Measurements from ENCODE around the gene REXO1. TPM values are rescaled to one million over a fixed set of nuclear protein-coding genes. Genes with fewer than 3 reads are reported as not detected.

REXO1 gene
- total and polyA plus RNA-seq, 2 donors (not counting 1 experiment from before 2014, with no cell fraction given) = 72.6 to 898 TPM

GRCh38 chr19:1783874-1784273, 64.4 kb downstream of the REXO1 start:
- Histone ChIP-seq H3K9ac (ENCODE audit: low read length) (no peak overlapping the region), H3K4me1 (ENCODE audit: control insufficient read depth in 2 of 2, insufficient read depth in 2 of 2, low read length in 2 of 2) (no peaks in the 10 kb centered on the region), H3K4me3 (ENCODE audit: control extremely low read depth in 1 of 5, extremely low read depth in 1 of 5, insufficient read depth in 1 of 5, low read depth in 2 of 5, low read length in 4 of 5) (no peak overlapping the region), H3K79me2 (ENCODE audit: control insufficient read depth, insufficient read depth, low read length) (no peaks in the 10 kb centered on the region), H3K9me3 (ENCODE audit: control extremely low read depth in 1 of 3, control insufficient read depth in 2 of 3, insufficient read depth in 1 of 3, low read length in 2 of 3) (peaks cover 0 to 47% (median 10%) of the 10 kb centered on the region in 3 donors), H4K20me1 (ENCODE audit: control insufficient read depth, insufficient read depth, low read length, poor library complexity, severe bottlenecking) (no peaks in the 10 kb centered on the region), H3K27me3 (replicated peaks in 1 of 4; ENCODE audit: control extremely low read depth in 1 of 4, control insufficient read depth in 3 of 4, insufficient read depth in 4 of 4, low read length in 3 of 4) (peaks cover 0 to 51% (median 18%) of the 10 kb centered on the region in 4 experiments), H3K27ac (ENCODE audit: low read length in 2 of 2) (no peak overlapping the region), H3K36me3 (replicated peaks in 1 of 2; ENCODE audit: control extremely low read depth in 1 of 2, control insufficient read depth in 1 of 2, extremely low read depth in 1 of 2, insufficient read depth in 2 of 2, low read length in 1 of 2) (no peaks in the 10 kb centered on the region), H3K4me2 (replicated peaks; ENCODE audit: low read depth, low read length, poor library complexity, severe bottlenecking) (no peak overlapping the region), H2AFZ (ENCODE audit: insufficient read depth, low read depth, low read length, poor library complexity, severe bottlenecking) (no peak overlapping the region)
- no peak for ATAC-seq (ENCODE audit: low read depth)
- 22% methylated on average over 9 of the region's 9 CpGs for WGBS (ENCODE audit: insufficient coverage)
- Mint-ChIP-seq H3K4me1 (peaks cover 5% of the 10 kb centered on the region), H3K4me3 (no peak overlapping the region), H3K27me3 (peaks cover 39% of the 10 kb centered on the region), H3K9me3 (ENCODE audit: insufficient read depth) (no peaks in the 10 kb centered on the region), H3K27ac (no peak overlapping the region)
- DNase-seq = no peak
- TF ChIP-seq CTCF (IDR thresholded peaks at IDR 0.05) = no peak
- TF ChIP-seq EZH2 (IDR thresholded peaks at IDR 0.05; ENCODE audit: borderline replicate concordance, insufficient read depth, low read depth, low read length, poor library complexity, severe bottlenecking) = no peak
- ChIA-PET POLR2A (no interaction called here), CTCF (interaction anchor here (2.6 kb wide), 1 partner anchor 12 kb away, joined by 5 read pairs; no protein-coding TSS in a partner anchor)
- intact Hi-C loops (cut with micrococcal nuclease) = no loop called here

- H4K20me1 ChIP-seq (ENCODE audit: control insufficient read depth, insufficient read depth, low read length, poor library complexity, severe bottlenecking) = no peaks in the 10 kb centered on the region
- ChIA-PET POLR2A (no interaction called here), CTCF (interaction anchor here (1.2 to 2.6 kb wide), 4 partner anchors 13 to 241 kb away, joined by 3 to 5 read pairs (median 3); no protein-coding TSS in a partner anchor)
- no peak overlapping the region for H3K27ac Mint-ChIP-seq
- H3K27me3 ChIP-seq (replicated peaks in 1 of 4; ENCODE audit: control extremely low read depth in 1 of 4, control insufficient read depth in 3 of 4, insufficient read depth in 4 of 4, low read length in 3 of 4) = peaks cover 0 to 52% (median 20%) of the 10 kb centered on the region in 4 experiments
- no peaks in the 10 kb centered on the region for H3K4me1 ChIP-seq (ENCODE audit: control insufficient read depth in 2 of 2, insufficient read depth in 2 of 2, low read length in 2 of 2)
- peaks cover 5% of the 10 kb centered on the region for H3K4me1 Mint-ChIP-seq
- H3K4me3 Mint-ChIP-seq = no peak overlapping the region
- no peak for DNase-seq
- no peak for TF ChIP-seq EZH2 (IDR thresholded peaks at IDR 0.05; ENCODE audit: borderline replicate concordance, insufficient read depth, low read depth, low read length, poor library complexity, severe bottlenecking)
- no peak for TF ChIP-seq CTCF (IDR thresholded peaks at IDR 0.05)
- no peak overlapping the region for H3K4me2 ChIP-seq (replicated peaks; ENCODE audit: low read depth, low read length, poor library complexity, severe bottlenecking)
- H2AFZ ChIP-seq (ENCODE audit: insufficient read depth, low read depth, low read length, poor library complexity, severe bottlenecking) = no peak overlapping the region
- no peaks in the 10 kb centered on the region for H3K79me2 ChIP-seq (ENCODE audit: control insufficient read depth, insufficient read depth, low read length)
- peak; percentile 14 for ATAC-seq (ENCODE audit: low read depth)
- H3K9me3 ChIP-seq (ENCODE audit: control extremely low read depth in 1 of 3, control insufficient read depth in 2 of 3, insufficient read depth in 1 of 3, low read length in 2 of 3) = peaks cover 0 to 47% (median 10%) of the 10 kb centered on the region in 3 donors
- WGBS (ENCODE audit: insufficient coverage) = 93% methylated on average over 3 of the region's 4 CpGs
- H3K27ac ChIP-seq (ENCODE audit: low read length in 2 of 2) = no peak overlapping the region
- H3K9ac ChIP-seq (ENCODE audit: low read length) = no peak overlapping the region
- intact Hi-C loops (cut with micrococcal nuclease) = no loop called here
- H3K36me3 ChIP-seq (replicated peaks in 1 of 2; ENCODE audit: control extremely low read depth in 1 of 2, control insufficient read depth in 1 of 2, extremely low read depth in 1 of 2, insufficient read depth in 2 of 2, low read length in 1 of 2) = no peaks in the 10 kb centered on the region
- H3K27me3 Mint-ChIP-seq = peaks cover 43% of the 10 kb centered on the region
- H3K9me3 Mint-ChIP-seq (ENCODE audit: insufficient read depth) = no peaks in the 10 kb centered on the region
- H3K4me3 ChIP-seq (ENCODE audit: control extremely low read depth in 1 of 5, extremely low read depth in 1 of 5, insufficient read depth in 1 of 5, low read depth in 2 of 5, low read length in 4 of 5) = no peak overlapping the region
These were observed 64.9 kb downstream of the REXO1 start for GRCh38 chr19:1783354-1783753.
